Loucy (cell line): ENCODE results near the gene RBBP8.

Experiments
- H2AFZ ChIP-seq: fragments of 200-600 bp; sonication (generic); 2 replicates; pipeline ENCODE4 v1.6.0; 2016; ENCODE audit warnings: antibody characterized with exemption, mild to moderate bottlenecking, low read length, moderate library complexity
- H3F3A ChIP-seq: fragments of 200-600 bp; 2 replicates; pipeline ENCODE4 v1.6.0; 2016; ENCODE audit warnings: antibody characterized with exemption, low read depth, mild to moderate bottlenecking
- H3K27me3 ChIP-seq: fragments of 200-600 bp; sonication (generic); 2 replicates; pipeline ENCODE4 v1.6.1; 2014; ENCODE audit warnings: low read length, mild to moderate bottlenecking; ENCODE audit not compliant: insufficient read depth, poor library complexity, severe bottlenecking
- H3K36me3 ChIP-seq: fragments of 200-600 bp; sonication (generic); 2 replicates; pipeline ENCODE4 v1.6.1; 2016; ENCODE audit warnings: low read length; ENCODE audit not compliant: insufficient read depth
- H3K4me1 ChIP-seq: fragments of 200-600 bp; sonication (generic); 2 replicates; pipeline ENCODE4 v1.5.1; 2014; ENCODE audit warnings: low read length, mild to moderate bottlenecking; ENCODE audit not compliant: insufficient read depth, poor library complexity, severe bottlenecking
- H3K4me2 ChIP-seq: fragments of 200-600 bp; sonication (generic); 2 replicates; pipeline ENCODE4 v1.6.0; 2014; ENCODE audit warnings: antibody characterized with exemption, low read length, low read depth, mild to moderate bottlenecking; ENCODE audit not compliant: poor library complexity, severe bottlenecking
- H3K4me3 ChIP-seq: fragments of 200-600 bp; sonication (generic); 2 replicates; pipeline ENCODE4 v1.5.1; 2014; ENCODE audit warnings: low read length, mild to moderate bottlenecking, mixed read lengths; ENCODE audit not compliant: poor library complexity, severe bottlenecking
- H3K79me2 ChIP-seq: fragments of 200-600 bp; sonication (generic); 2 replicates; pipeline ENCODE4 v1.6.1; 2014; ENCODE audit warnings: low read length; ENCODE audit not compliant: insufficient read depth
- H3K9ac ChIP-seq: fragments of 200-600 bp; sonication (generic); 2 replicates; pipeline ENCODE4 v1.6.0; 2014; ENCODE audit warnings: mild to moderate bottlenecking, low read depth, low read length, moderate library complexity; ENCODE audit not compliant: poor library complexity, severe bottlenecking
- H3K9me2 ChIP-seq: fragments of 200-600 bp; sonication (generic); replicated peaks from 2 replicates; pipeline ENCODE4 v1.6.1; 2016; ENCODE audit warnings: low read depth, low read length, mixed read lengths
- H3K9me3 ChIP-seq: fragments of 200-600 bp; sonication (generic); 2 replicates; pipeline ENCODE4 v1.6.1; 2014; ENCODE audit warnings: mild to moderate bottlenecking, antibody characterized with exemption, low read length, low read depth; ENCODE audit not compliant: insufficient read depth
- H4K20me1 ChIP-seq: fragments of 200-600 bp; sonication (generic); 2 replicates; pipeline ENCODE4 v1.6.0; 2014; ENCODE audit warnings: antibody characterized with exemption, low read length, mild to moderate bottlenecking; ENCODE audit not compliant: insufficient read depth, poor library complexity, severe bottlenecking
- EZH2phosphoT487 ChIP-seq: fragments of 200-600 bp; IDR thresholded peaks from 2 replicates; pipeline ENCODE4 v1.6.1; 2018; ENCODE audit warnings: antibody characterized with exemption, mild to moderate bottlenecking, moderate library complexity, borderline replicate concordance
- TF ChIP-seq, protein P1 (sequence below): fragments of 200-600 bp; sonication (generic); conservative IDR thresholded peaks from 2 replicates; pipeline ENCODE4 v1.5.1; 2014; ENCODE audit warnings: mild to moderate bottlenecking, antibody characterized with exemption, low read length

Gene RBBP8

GRCh38 chr18:22926454-22926853 is 6.7 kb upstream of the RBBP8 start:
- no peaks in the 10 kb centered on the region for H3K9me3 ChIP-seq
- no peaks in the 10 kb centered on the region for H3K36me3 ChIP-seq
- H3K79me2 ChIP-seq, result no peaks in the 10 kb centered on the region
- no peaks in the 10 kb centered on the region for H3K27me3 ChIP-seq
- no peak overlapping the region for H3K4me3 ChIP-seq
- no peak overlapping the region for H3K9ac ChIP-seq
- H3K9me2 ChIP-seq, result no peaks in the 10 kb centered on the region
- no peak overlapping the region for H2AFZ ChIP-seq
- no peak for TF ChIP-seq EZH2phosphoT487
- TF ChIP-seq, protein P1, sequence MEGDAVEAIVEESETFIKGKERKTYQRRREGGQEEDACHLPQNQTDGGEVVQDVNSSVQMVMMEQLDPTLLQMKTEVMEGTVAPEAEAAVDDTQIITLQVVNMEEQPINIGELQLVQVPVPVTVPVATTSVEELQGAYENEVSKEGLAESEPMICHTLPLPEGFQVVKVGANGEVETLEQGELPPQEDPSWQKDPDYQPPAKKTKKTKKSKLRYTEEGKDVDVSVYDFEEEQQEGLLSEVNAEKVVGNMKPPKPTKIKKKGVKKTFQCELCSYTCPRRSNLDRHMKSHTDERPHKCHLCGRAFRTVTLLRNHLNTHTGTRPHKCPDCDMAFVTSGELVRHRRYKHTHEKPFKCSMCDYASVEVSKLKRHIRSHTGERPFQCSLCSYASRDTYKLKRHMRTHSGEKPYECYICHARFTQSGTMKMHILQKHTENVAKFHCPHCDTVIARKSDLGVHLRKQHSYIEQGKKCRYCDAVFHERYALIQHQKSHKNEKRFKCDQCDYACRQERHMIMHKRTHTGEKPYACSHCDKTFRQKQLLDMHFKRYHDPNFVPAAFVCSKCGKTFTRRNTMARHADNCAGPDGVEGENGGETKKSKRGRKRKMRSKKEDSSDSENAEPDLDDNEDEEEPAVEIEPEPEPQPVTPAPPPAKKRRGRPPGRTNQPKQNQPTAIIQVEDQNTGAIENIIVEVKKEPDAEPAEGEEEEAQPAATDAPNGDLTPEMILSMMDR, result no peak
- H3K4me2 ChIP-seq, result no peak overlapping the region
- H3F3A ChIP-seq, result no peaks in the 10 kb centered on the region
- no peaks in the 10 kb centered on the region for H3K4me1 ChIP-seq
- no peaks in the 10 kb centered on the region for H4K20me1 ChIP-seq

- Histone ChIP-seq H3K79me2 (no peaks in the 10 kb centered on the region), H3F3A (no peaks in the 10 kb centered on the region), H2AFZ (no peak overlapping the region), H3K9me2 (no peaks in the 10 kb centered on the region), H3K9ac (no peak overlapping the region), H3K9me3 (no peaks in the 10 kb centered on the region), H3K4me3 (no peak overlapping the region), H3K36me3 (no peaks in the 10 kb centered on the region), H3K27me3 (no peaks in the 10 kb centered on the region), H3K4me2 (no peak overlapping the region), H3K4me1 (peaks cover 6% of the 10 kb centered on the region), H4K20me1 (no peaks in the 10 kb centered on the region)
- TF ChIP-seq EZH2phosphoT487, result no peak
- TF ChIP-seq, protein P1, result no peak
Observed at GRCh38 chr18:22928339-22928738, 4.8 kb upstream of the RBBP8 start.

GRCh38 chr18:22930089-22930713 is 2.9 kb upstream of the RBBP8 start:
- no peaks in the 10 kb centered on the region for H3K27me3 ChIP-seq
- H3K4me1 ChIP-seq, result peaks cover 6% of the 10 kb centered on the region
- H4K20me1 ChIP-seq, result peaks cover 3% of the 10 kb centered on the region
- H3K9me3 ChIP-seq, result no peaks in the 10 kb centered on the region
- H3K4me2 ChIP-seq, result no peak overlapping the region
- TF ChIP-seq, protein P1, result peak; percentile 95
- TF ChIP-seq EZH2phosphoT487, result no peak
- H3K79me2 ChIP-seq, result peaks cover 15% of the 10 kb centered on the region
- no peak overlapping the region for H3K4me3 ChIP-seq
- no peaks in the 10 kb centered on the region for H3K9me2 ChIP-seq
- H2AFZ ChIP-seq, result no peak overlapping the region
- H3K36me3 ChIP-seq, result no peaks in the 10 kb centered on the region
- no peak overlapping the region for H3K9ac ChIP-seq
- H3F3A ChIP-seq, result no peaks in the 10 kb centered on the region
